Measurements from ENCODE around the gene RAD51AP1.

GRCh38 chr12:4506870-4507269 lies 31.8 kb upstream of the RAD51AP1 start:
- TF ChIP-seq CTCF (IDR thresholded peaks at IDR 0.05): no peak
- TF ChIP-seq NFE2L1 (CRISPR knock-in tag; IDR thresholded peaks at IDR 0.05): no peak
- TF ChIP-seq ELF4 (CRISPR knock-in tag; IDR thresholded peaks at IDR 0.05; ENCODE audit: low read depth): no peak
- no peak for TF ChIP-seq NR1H2 (CRISPR knock-in tag; IDR thresholded peaks at IDR 0.05)
- no peak for TF ChIP-seq ZSCAN18 (CRISPR knock-in tag; IDR thresholded peaks at IDR 0.05)
- TF ChIP-seq ZNF138 (CRISPR knock-in tag; conservative IDR thresholded peaks at IDR 0.05): no peak
- no peak for TF ChIP-seq SP1 (CRISPR knock-in tag; conservative IDR thresholded peaks at IDR 0.05)
- no peak for TF ChIP-seq IRF1 (CRISPR knock-in tag; IDR thresholded peaks at IDR 0.05)
- no peak for TF ChIP-seq MAX (CRISPR knock-in tag; IDR thresholded peaks at IDR 0.05)
- TF ChIP-seq STAT6 (CRISPR knock-in tag; conservative IDR thresholded peaks at IDR 0.05; ENCODE audit: low read depth): no peak
- TF ChIP-seq IRF2 (CRISPR knock-in tag; IDR thresholded peaks at IDR 0.05; ENCODE audit: borderline replicate concordance, low read depth): no peak
- TF ChIP-seq FOXP1 (CRISPR knock-in tag; IDR thresholded peaks at IDR 0.05; ENCODE audit: borderline replicate concordance): no peak
- no peak for TF ChIP-seq TP53 (CRISPR knock-in tag; IDR thresholded peaks at IDR 0.05)
- TF ChIP-seq ZNF512 (CRISPR knock-in tag; IDR thresholded peaks at IDR 0.05; ENCODE audit: borderline replicate concordance): no peak
